GM21526 (cell line): Measurements from ENCODE around the gene FAM117A.
"Not testable (repeated sequence)": the region's sequence is repeated elsewhere in the genome, so short reads cannot be mapped to it uniquely, and the experiment has no call there.

ENCODE experiments used
- ATAC-seq: cut with Tn5 transposase; IDR thresholded peaks from one replicate; pipeline ENCODE4 v1.9.1; 2021; ENCODE audit warnings: moderate library complexity; ENCODE audit not compliant: unreplicated experiment, low FRiP score

Gene FAM117A

DNA sequence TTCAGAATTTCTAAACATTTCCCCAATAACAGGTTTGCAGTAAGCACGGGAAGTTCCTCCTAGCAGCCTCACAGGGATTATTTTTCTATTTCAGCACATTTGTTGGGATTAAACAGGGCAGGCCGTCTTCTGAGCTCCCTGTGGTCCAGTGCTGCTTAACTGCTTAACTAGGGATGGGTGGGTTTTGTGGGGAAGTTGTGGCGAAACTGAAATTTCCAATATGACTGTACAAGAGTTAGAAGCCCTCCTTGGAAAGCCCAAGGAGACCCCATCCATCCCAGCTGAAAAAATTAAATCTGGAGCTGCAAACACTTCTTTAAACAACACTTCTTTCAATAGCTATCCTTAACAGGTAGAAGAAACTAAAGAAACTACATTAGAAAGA, 22.2 kb downstream of the FAM117A start:
- no peak for ATAC-seq

- no peak for ATAC-seq
Observed at GRCh38 chr17:49741009-49741691, 22.8 kb downstream of the FAM117A start.

DNA sequence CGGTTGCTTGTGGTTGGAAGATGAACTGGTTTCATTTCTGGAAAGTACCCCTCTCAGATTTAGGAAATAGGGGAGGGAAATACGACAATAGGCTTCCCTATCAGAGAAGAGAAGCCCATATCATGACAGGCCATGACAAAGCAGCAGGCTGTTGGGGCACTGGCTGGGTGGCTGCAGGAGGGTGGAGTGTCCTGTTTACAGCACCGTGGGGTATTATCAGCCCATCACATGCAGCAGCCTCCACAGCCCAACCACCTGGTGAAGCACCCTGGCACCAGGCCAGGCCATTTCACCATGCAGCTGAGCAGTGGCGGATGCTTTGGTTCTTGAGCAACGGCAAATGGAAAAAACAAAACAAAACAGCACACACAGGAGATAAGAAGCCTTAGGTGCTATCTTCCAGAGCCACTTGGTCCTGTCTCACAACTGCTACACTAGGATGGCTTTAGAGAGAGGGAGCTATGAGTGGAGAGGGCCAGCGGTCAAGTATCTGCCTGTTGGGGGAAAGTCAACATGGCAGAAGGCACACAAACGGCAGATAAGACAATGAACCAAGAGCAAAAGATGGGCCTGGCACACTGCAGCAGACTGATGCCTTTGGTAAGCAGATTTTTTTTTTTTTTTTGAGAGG, 24.2 kb downstream of the FAM117A start:
- ATAC-seq = no peak

- no peak for ATAC-seq
Observed at GRCh38 chr17:49738456-49739163, 25.3 kb downstream of the FAM117A start.

DNA sequence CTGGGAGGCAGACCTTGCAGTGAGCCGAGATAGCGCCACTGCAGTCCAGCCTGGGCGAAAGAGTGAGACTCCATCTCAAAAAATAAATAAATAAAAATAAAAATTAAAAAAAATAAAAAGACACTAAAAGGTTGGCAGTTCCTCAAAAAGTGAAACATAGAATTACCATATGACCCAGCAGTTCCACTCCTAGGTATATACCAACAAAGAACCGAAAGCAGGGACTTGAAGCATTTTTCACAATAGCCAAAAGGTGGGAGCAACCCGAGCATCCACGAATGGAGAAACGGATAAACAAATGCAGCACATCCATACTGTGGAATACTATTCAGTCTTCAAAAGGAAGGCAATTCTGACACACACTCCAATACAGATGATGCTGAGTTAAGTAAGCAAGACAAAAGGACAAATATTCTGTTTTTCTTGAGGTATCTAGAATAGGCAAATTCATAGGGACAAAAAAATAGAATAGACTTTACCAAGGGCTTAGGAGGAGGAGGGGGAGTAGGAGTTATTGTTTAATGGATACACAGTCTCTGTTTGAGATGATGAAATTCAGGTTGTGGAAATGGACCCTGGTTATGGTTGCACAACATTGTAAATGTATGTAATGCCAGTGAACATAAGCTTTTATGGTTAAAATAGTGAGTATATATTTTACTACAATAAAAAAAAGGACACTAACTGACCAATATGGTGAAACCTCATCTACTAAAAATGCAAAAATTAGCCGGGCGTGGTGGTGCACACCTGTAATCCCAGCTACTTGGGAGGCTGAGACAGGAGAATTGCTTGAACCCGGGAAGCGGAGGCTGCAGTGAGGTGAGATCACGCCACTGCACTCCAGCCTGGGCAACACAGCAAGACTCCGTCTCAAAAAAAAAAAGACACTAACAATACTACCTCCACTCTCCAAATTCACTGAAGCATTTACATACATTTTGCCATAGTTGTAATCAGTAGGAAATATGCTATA, 29.1 kb downstream of the FAM117A start:
- no peak for ATAC-seq

DNA sequence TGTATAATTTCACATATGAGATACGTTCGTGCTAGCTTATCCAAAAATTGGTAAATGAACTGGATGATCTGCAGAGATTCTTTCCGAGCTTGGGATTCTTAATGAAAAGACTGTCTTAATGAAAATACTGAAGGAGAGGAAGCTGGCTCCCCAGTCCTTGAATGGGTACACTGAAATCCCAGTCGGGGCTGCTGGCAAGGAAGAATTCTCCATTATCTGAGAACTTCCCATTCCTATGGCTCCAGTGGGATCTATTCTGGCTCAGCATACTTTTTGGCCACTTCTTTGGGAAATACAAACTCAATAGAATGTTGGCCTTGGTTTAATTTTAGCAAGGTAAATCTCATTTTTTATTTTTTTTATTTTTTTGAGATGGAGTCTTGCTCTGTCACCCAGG, 32.5 kb downstream of the FAM117A start:
- ATAC-seq = no peak

- ATAC-seq = no peak
Observed at GRCh38 chr17:49730785-49731434, 33.0 kb downstream of the FAM117A start.

DNA sequence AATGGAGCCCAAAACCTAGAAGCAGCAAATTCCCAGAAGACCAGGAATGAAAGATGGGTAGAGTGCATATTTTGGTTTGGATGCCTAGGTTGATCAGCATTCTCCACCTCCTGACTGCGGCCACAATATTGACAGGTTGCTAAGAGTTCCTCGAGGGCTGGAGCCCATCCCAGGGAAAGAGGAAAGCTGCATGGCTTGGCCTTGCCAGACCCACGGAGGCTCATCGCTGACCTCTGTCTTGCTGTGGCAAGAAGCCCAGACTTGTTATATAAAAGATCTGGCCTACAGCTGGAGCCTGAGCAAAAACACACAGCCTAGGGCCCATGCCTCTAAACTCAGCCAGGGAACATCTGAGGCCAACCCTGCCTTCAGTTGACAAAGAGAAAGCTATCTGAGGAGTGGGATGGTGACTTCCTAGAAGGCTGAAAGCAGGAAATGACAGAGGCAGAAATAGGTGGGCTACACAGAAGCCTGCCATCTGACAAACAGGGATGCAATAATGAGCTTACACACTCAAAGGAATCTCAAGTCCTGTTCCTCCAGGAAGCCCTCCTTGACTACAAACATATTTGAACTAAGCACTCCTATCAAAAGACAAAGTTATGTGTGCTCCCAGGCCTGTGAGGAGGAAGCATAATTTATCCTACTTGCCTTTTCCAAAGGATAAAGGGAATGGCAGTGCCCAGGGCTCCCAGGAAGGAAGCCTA, 33.7 kb downstream of the FAM117A start:
- ATAC-seq = no peak

DNA sequence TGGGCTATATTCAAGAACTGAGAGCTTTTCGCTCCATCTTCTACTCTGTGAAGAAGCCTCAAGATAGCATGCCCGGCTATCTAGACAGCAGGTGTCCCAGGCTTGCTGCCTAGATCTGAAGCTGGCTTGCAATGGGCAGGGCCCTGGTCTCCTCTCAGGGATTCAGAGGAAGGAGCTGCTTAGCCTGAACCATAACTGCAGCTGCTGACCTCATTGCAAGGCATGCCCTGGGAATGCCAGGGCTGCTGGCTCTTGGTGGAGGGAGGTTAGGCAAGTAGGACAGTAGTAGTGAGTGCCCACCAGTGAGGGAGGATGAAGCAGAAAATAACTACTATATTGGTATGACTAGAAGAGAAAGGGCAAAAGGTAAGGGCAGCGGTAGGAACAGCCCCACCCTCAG, 34.9 kb downstream of the FAM117A start:
- no peak for ATAC-seq

DNA sequence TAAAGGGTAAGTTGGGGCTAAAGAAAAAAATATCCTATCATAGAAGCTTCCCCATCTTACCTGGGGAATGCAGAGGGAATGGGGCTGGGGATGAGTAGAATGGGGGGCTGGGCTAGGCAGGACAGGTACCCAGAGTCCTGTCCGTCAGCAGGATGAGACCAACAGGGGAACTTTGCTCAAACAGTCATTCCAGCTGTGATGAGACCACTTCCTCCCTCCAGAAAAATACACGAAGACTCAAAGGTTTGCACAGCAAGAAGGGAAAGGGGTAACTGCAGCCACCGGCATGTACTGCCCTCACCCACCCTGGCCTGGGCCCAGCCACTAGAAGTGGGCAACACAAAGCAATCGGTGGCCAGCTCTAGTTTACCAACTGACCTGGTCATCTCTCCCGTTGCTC, 35.5 kb downstream of the FAM117A start:
- no peak for ATAC-seq

GRCh38 chr17:49727380-49727779, 36.6 kb downstream of the FAM117A start:
- ATAC-seq = no peak

- ATAC-seq = no peak
Observed at GRCh38 chr17:49725452-49726130, 38.3 kb downstream of the FAM117A start.

DNA sequence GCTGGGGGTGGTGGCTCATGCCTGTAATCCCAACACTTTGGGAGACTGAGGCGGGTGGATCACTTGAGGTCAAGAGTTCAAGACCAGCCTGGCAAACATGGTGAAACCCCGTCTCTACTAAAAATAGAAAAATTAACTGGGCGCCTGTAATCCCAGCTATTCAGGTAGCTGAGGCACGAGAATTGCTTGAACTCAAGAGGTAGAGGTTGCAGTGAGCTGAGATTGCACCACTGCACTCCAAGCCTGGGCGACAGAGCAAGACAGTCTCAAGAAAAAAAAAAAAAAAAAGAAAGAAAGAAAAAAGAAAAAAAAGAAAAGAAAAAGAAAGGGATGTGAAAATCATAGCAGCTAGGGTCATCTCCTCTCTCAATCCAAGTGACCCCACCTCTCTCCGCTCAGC, 39.4 kb downstream of the FAM117A start:
- not testable (repeated sequence) for ATAC-seq

DNA sequence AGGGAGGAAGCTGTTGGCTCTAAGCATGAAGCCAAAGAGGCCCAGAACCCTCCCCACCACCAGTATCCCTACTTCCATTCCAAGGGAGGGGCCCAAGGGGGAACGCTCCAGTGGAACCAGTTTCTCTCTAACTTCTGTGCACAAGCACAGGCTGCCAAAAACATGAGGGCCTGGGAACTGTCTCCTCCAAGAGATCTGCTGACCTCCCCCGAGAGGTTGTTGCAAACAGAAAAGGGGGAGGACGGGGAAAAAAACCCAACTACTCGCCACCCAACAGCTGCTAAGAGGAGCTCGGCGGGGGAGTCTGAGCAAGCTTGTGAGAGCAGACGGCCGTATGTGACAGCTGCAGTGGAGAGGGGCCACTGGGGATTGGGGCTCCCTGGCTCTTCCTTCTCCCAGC, 40.5 kb downstream of the FAM117A start:
- no peak for ATAC-seq

DNA sequence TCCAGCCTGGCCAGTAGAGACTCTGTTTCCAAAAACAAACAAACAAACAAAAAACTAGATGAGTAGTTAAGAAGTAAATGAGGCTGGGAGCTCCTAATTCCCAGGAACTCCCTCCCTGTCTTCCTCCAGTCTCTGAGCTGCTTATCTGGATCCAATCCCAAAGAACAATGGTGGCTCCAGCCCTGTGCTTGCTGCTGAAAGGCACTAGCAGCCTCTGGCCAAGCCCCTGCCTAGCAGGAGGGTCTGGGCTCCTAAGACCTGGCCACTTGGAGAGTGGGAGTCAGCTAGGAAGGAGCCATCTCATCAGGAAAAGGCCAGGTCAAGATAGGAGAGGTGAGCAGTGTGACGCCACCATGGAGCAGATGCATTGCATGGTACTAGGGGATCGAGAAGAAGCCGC, 41.9 kb downstream of the FAM117A start:
- ATAC-seq = no peak

GRCh38 chr17:49717371-49717861, 46.5 kb downstream of the FAM117A start:
- ATAC-seq = no peak

DNA sequence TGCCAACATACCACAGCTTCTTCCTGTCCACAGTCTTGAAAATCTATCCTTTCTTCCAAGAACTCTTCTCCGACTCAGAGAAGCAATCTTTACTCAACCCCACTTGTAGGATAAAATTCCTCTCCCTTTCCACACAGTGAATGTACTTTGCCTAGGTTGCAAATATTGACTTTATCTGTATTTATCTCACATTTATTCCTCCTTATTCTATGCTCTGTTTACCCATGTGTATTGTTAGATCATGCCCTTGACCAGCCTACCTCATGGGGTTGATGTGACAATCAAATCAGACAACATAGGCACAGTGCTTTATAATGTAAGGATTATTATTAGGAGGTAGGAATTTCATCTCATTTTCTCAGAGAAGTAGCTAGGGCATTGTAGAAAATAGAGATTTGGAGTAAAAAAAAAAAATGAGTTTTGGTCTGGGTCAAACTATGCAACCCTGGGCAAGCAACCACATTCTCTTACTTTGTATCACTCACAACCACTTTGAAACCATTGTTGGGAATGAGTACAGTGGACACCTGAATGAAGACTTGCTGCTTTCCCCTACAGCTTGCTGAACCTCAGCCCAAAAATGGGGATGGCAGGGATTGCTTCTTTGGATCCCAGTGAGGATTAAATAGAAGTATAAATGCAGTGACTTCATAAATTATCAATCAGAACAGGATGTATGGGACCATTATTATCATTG, 47.1 kb downstream of the FAM117A start:
- no peak for ATAC-seq

DNA sequence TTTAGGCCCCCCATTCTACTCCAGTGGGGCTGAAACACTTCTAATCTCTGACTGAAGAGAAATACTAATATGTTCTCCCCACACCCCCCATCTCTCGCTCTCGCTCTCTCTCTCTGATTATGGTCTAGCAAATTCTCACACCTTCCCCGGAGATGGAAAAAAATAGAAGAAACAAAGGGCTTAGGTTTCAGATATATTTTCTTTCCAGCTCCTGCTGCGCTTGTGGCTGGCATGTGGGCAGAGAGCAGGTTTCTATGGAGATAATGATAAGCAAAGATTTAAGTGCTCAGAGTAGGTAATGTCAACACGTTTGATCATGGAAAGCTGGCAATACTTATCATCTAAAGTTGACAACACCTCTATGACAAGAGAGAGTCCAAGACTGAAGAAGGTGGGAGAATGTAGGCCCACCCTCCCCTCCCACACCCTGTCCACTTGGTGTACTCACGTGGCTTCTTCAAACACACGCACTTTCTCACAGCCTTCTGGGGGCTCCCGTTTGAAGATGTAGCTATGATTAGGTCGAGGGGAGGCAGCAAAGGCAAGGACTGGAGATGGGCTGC, 48.1 kb downstream of the FAM117A start:
- no peak for ATAC-seq
